KOPT-K1 (cell line): ENCODE measurements around the gene PLTP.
A peak's percentile ranks its signal among the peaks of the same experiment; 100 is the strongest.
"Not testable (repeated sequence)": the region's sequence is repeated elsewhere in the genome, so short reads cannot be mapped to it uniquely, and the experiment has no call there.

ENCODE experiments used
- H3K27ac ChIP-seq: fragments of 200-600 bp; sonication (generic); 2 replicates; pipeline ENCODE4 v1.5.1; 2016; ENCODE audit warnings: antibody characterized with exemption, mild to moderate bottlenecking, low read depth, low read length; ENCODE audit not compliant: poor library complexity, severe bottlenecking
- H3K36me3 ChIP-seq: fragments of 200-600 bp; sonication (generic); 2 replicates; pipeline ENCODE4 v1.5.1; 2017; ENCODE audit warnings: antibody characterized with exemption, mild to moderate bottlenecking, low read length, moderate library complexity; ENCODE audit not compliant: insufficient read depth
- H3K9me3 ChIP-seq: fragments of 200-600 bp; sonication (generic); 2 replicates; pipeline ENCODE4 v1.5.1; 2017; ENCODE audit warnings: antibody characterized with exemption, low read length, mild to moderate bottlenecking; ENCODE audit not compliant: insufficient read depth, poor library complexity, severe bottlenecking

Gene PLTP

GRCh38 chr20:45918182-45918737 is 6.3 kb upstream of the PLTP start:
- Histone ChIP-seq H3K9me3 (no peaks in the 10 kb centered on the region), H3K27ac (no peak overlapping the region), H3K36me3 (no peaks in the 10 kb centered on the region)

DNA sequence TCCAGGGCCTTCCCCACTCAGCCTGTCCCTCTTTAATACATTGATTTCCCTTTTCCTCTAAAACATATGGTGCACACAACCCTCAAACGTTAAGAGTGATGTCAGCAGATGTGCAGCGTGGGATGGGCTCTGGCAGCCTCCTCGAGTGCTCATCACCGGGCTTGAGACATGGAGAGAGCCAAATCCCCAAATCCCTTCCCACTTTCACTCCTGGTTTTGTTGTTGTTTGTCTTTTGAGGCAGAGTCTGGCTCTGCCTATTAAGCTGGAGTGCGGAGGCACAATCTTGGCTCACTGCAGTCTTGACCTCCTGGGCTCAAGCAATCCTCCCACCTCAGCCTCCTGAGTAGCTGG is 5.8 kb upstream of the PLTP start:
- no peaks in the 10 kb centered on the region for H3K9me3 ChIP-seq
- H3K27ac ChIP-seq: no peak overlapping the region
- no peaks in the 10 kb centered on the region for H3K36me3 ChIP-seq

DNA sequence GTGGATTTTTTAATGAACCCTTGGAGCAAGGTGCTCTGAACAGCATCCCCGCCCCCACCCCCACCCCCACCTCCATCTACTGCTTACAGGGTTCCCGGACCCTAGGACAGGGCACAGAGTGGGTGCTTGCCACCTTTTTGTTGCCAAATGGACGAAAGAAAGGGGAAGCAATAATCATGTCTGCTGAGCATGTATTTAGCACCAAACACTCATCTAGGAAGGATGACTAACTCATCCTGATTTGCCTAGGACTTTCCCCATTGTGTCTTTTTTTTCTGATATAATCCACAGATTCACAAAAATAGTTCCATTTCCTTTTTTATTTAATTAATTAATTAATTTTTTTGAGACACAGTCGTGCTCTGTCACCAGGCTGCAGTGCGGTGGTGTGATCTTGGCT is 1.2 kb upstream of the PLTP start:
- Histone ChIP-seq H3K27ac (no peak overlapping the region), H3K9me3 (no peaks in the 10 kb centered on the region), H3K36me3 (no peaks in the 10 kb centered on the region)

DNA sequence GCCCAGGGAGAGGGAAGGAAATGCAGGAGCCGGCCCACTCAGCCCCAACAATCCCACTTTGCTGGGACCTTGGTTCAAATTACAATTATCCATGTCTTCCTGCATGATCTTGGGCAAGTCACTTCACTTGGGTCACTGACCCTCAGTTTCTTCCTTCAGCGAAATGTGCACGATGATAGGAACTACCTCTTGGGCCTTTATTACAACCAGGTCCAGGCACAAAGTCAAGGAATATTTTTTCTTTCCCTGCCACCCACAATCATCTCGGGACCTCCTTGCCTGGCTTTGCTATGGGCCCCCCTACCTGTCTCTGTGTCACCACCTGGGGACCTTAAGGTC is 358 bp upstream of the PLTP start:
- Histone ChIP-seq H3K36me3 (no peaks in the 10 kb centered on the region), H3K27ac (no peak overlapping the region), H3K9me3 (no peaks in the 10 kb centered on the region)

- Histone ChIP-seq H3K27ac (no peak overlapping the region), H3K36me3 (no peaks in the 10 kb centered on the region), H3K9me3 (no peaks in the 10 kb centered on the region)
Measured at GRCh38 chr20:45910670-45911485, 1.1 kb downstream of the PLTP start.

DNA sequence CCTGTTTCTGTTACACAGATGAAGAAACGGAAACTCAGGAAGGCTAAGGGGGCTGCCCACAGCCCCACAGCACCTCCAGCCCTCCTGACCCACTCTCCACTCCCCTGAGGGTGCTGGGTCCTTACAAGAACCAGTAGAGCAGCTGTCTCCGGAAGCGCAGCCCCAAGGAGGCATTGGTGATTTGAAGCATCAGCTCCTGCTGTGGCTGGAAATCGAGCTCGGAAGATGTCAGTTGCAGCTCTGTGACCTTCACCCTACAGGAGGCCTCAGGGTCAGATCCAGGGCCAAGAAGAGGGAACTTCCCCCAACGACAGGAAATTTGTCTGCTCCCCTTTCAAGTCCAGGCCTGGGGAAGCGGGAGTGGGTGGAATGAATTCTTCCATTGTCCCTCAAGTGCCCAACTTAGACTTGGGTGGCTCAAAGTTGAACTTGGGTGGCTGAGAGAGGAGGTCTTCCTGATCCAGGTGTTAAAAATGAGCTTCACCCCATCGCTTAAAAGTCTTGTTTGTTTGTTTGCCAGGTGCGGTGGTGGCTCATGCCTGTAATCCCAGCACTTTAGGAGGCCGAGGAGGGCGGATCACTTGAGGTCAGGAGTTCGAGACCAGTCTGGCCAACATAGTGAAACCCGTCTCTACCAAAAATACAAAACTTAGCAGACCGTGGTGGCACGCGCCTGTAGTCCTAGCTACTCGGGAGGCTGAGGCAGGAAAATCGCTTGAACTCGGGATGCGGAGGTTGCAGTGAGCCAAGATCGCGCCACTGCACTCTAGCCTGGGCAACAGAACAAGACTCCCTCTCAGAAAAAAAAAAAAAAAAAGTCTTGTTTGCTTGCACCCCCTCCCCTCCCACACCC is 1.9 kb downstream of the PLTP start:
- no peak overlapping the region for H3K27ac ChIP-seq
- no peaks in the 10 kb centered on the region for H3K36me3 ChIP-seq
- no peaks in the 10 kb centered on the region for H3K9me3 ChIP-seq

DNA sequence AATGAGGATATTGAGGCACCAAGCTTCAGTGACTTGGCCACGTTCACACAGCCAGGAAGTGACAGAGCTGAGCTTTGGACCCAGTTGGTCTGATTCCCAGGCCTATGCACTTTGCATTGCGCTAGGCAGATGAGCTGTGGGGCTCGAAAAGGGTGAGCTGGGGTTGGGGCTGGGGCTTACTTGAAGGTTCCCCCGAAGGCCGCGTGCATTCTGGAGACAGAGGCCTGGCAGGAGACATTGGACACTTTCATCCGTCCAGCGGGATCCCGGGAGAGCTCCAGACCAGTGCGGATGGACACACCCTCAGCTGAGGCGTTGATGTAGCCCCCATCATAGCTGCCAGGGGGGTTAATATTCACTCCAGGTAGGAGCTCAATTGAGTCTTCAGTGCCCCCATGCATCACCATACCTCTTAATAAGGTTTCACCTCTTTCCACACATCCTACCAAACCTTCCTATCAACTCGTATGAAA is 2.6 kb downstream of the PLTP start:
- Histone ChIP-seq H3K27ac (no peak overlapping the region), H3K36me3 (no peaks in the 10 kb centered on the region)

GRCh38 chr20:45908084-45908483 is 3.9 kb downstream of the PLTP start:
- no peaks in the 10 kb centered on the region for H3K36me3 ChIP-seq
- no peak overlapping the region for H3K27ac ChIP-seq
- no peaks in the 10 kb centered on the region for H3K9me3 ChIP-seq

More for the DNA sequence above, 2.6 kb downstream of the PLTP start:
- H3K9me3 ChIP-seq: no peaks in the 10 kb centered on the region

- Histone ChIP-seq H3K27ac (no peak overlapping the region), H3K9me3 (no peaks in the 10 kb centered on the region), H3K36me3 (no peaks in the 10 kb centered on the region)
Measured at GRCh38 chr20:45907219-45907948, 4.6 kb downstream of the PLTP start.

DNA sequence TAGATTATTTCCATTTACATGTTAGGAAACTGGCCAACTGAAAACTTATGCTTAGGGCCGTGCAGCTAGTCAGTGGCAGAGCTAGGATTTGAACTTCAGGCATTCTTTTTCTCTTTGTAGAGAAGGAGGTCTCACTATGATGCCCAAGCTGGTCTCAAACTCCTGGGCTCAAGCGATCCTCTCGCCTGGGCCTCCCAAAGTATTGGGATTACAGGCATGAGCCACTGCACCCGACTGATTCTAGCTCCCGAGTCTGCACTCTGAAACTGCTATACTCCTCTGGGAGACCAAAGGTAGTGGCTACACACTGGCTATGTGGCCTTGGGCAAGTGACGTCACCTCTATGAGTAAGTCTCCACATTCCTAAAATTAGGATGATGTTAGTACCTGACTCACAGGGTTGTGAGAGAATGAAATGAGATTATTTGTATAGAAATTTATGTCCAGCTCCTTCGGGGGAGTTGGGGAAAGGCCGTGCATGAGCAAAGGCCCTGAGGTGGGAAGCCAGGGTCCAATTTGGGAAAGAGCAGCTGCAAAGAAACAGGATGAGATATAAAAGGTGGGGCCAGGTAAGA is 6.4 kb downstream of the PLTP start:
- Histone ChIP-seq H3K9me3 (no peaks in the 10 kb centered on the region), H3K36me3 (no peaks in the 10 kb centered on the region), H3K27ac (no peak overlapping the region)

- Histone ChIP-seq H3K27ac (peak overlapping the region; percentile 33), H3K9me3 (no peaks in the 10 kb centered on the region), H3K36me3 (no peaks in the 10 kb centered on the region)
Measured at GRCh38 chr20:45904583-45905504, 7.1 kb downstream of the PLTP start.

DNA sequence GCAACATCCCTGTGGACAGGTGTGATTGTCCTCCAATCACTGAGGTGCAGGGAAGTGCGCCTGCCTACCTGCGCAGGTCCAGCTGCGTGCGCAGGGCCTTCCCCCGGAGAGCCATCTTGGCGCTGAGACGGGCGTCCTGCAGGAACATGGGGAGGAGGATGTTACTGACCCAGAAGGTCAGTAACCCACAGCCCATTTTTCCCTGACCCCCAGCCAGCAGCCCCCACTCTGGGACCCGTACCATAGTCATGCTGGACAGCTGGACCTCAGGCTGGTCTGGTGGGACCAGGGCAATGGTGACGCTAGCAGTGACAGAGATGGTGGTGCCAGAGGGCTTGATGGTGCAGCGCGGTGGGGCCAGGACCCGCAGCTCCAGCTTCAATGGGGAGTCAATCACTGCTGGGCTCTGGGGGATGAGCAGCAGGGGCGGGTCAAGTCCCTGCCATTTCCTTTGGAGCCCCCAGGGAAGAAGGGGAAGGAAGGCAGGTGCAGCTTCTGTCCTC is 9.7 kb downstream of the PLTP start:
- H3K27ac ChIP-seq: no peak overlapping the region
- peaks cover 17% of the 10 kb centered on the region for H3K36me3 ChIP-seq
- no peaks in the 10 kb centered on the region for H3K9me3 ChIP-seq

DNA sequence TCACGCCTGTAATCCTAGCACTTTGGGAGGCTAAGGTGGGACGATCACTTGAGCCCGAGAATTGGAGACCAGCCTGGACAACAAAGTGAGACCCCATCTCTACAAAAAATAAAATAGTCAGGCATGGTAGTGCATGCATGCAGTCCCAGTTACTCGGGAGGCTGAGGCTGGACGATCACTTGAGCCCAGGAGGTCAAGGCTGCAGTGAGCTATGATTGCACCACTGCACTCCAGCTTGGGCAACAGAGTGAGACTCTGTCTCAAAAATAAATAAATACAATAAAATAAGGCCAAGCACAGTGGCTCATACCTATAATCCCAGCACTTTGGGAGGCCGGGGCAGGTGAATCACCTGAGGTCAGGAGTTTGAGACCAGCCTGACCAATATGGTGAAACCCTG is 10.6 kb downstream of the PLTP start:
- H3K9me3 ChIP-seq, H3K27ac ChIP-seq: not testable (repeated sequence)
- H3K36me3 ChIP-seq: peaks cover 26% of the 10 kb centered on the region
